GM18508 (cell line): ENCODE measurements around the gene MFN2.
"Not testable (repeated sequence)": the region's sequence is repeated elsewhere in the genome, so short reads cannot be mapped to it uniquely, and the experiment has no call there.

ENCODE experiments used
- ATAC-seq: cut with Tn5 transposase; IDR thresholded peaks from one replicate; pipeline ENCODE4 v1.9.1; 2021; ENCODE audit warnings: moderate number of reproducible peaks; ENCODE audit not compliant: insufficient read depth, unreplicated experiment

The MFN2 gene

DNA sequence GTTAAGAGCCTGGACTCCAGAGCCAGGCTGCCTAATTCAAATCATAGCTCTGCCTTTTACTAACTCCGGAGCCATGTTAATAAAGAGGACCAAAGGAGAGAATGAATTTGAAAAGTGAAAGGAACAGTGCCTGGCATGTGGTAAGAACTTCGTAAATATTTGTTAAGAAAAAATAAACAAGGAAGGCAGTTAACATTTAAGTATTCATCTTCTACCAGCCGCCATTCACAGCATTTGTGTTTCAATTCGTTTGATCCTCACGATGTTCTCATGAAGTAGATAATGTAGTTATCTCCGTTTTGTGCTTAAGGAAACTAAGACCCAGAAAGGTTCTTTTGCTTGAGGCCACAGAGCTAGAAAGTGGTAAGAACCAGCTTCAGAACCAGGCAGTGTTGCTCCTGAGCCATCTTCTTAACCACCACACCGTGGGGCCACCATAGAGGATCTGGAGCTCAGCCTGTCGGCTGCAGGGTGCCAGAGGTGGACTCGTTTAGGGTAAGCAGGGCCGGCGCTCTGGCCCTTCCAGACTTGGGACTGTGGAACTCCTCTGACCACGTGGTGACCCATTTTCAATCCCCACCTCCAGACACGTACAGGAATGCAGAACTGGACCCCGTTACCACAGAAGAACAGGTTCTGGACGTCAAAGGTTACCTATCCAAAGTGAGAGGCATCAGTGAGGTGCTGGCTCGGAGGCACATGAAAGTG lies 11.9 kb downstream of the MFN2 start:
- no peak for ATAC-seq

DNA sequence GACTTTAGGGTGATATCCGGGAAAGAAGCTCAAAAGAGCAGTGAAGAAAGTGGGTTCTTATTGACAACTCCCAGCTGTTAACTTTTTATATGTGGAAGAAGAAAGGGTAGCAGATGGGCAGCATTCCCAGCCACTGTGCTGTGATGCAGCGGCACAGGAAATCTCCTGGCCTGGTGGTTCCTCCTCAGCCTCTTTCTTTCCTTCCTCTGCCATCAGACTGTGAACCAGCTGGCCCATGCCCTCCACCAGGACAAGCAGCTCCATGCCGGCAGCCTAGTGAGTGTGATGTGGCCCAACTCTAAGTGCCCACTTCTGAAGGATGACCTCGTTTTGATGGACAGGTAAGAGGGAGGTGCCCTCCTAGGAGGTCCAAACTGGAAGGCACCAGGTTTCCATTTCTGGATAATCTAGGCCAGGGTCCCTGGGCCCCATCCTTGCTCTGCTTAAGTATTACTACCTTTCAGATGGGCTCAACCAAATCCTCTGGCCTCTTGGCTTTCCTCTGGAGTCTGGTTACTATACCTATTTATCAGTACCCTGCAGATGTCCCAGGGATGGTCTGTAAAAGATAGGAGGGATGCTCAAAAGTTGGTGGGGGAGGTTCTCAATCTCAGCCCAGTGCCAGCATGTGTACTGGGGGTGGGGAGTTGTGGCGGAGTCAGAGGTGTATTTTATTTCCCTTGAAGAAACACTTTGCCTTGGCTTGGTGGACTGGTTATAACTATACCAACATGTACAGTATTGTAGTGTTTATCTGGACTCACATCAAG lies 17.0 kb downstream of the MFN2 start:
- no peak for ATAC-seq

DNA sequence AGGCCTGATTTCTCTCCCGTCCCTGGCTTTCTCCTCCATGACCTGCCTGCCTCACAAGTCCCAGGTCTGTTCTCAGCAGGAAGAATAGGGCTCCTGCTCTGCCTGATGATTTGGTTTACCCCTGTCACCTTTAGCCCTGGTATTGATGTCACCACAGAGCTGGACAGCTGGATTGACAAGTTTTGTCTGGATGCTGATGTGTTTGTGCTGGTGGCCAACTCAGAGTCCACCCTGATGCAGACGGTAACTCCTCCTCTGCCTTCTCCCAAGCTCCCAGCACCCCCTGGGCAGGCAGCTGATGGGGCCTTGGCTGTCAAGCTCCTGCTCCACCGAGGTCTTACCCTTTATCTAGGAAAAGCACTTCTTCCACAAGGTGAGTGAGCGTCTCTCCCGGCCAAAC lies 18.4 kb downstream of the MFN2 start:
- ATAC-seq, result no peak

DNA sequence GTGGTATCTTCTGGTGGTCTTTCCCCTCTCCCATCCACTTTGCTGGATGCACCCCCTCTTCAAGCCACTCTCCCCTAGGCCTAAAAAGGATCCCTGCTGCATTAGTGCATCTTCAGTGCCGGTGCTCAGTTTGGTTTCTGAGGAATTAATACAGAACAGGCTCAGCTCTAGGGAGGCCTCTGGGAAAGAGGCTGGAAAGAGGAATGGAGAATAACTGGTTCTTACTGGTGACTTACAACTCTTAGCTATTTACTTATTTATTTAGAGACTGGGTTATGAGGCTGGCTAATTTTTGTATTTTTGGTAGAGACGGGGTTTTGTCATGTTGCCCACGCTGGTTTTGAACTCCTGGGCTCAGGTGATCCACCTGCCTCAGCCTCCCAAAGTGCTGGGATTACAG lies 19.0 kb downstream of the MFN2 start:
- no peak for ATAC-seq

DNA sequence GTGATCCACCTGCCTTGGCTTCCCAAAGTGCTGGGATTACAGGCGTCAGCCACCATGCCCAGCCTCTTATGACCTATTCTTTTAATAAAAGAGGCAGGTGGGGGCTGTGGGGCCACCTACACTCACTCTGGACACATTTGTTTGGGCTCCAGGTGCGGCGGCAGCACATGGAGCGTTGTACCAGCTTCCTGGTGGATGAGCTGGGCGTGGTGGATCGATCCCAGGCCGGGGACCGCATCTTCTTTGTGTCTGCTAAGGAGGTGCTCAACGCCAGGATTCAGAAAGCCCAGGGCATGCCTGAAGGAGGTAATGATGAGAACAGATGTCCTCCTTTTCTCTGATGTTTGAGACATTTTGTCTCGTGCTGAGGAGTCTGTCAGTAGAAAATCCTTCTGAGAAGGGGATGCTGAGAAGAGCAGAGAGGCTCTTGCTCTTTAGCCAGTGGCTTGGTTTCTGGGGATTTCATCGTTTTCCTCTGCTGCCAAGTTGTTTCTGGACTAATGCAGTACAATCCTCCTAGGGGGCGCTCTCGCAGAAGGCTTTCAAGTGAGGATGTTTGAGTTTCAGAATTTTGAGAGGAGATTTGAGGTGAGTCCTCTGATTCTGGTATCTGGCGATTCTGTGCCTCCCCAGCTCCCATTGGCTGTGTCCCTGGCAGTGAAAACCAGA lies 21.1 kb downstream of the MFN2 start:
- no peak for ATAC-seq

DNA sequence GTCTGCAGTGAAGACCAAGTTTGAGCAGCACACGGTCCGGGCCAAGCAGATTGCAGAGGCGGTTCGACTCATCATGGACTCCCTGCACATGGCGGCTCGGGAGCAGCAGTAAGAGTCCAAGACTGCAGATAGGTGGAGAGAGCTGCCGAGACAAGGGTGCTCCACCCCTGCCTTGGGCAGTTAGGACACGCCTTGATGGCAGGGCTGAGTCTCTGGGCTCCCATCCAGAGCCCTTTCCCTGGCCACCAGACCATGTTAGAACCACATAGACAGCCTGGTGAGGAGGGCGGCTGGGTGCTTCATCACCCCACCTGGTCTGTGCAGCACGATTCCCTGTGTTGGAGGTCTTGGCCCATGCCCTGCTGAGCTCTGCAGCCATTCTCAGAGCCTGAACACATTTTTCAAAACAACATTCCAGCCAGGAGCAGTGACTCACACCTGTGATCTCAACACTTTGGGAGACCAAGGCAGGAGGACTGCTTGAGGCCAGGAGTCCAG lies 21.8 kb downstream of the MFN2 start:
- ATAC-seq, result no peak

DNA sequence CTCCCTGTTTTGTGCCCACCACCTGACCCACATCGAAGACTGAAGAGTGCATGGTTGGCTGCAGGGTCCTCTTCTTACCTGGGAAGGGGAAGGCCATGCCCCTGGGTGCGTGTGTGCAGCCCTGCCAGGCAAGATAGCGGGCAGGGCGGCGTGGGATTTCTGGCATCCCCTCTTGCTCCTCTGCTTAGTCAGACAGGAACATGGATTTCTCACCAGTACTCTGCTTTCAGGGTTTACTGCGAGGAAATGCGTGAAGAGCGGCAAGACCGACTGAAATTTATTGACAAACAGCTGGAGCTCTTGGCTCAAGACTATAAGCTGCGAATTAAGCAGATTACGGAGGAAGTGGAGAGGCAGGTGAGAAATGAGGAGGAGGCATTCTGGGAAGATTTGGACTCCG lies 23.5 kb downstream of the MFN2 start:
- no peak for ATAC-seq

DNA sequence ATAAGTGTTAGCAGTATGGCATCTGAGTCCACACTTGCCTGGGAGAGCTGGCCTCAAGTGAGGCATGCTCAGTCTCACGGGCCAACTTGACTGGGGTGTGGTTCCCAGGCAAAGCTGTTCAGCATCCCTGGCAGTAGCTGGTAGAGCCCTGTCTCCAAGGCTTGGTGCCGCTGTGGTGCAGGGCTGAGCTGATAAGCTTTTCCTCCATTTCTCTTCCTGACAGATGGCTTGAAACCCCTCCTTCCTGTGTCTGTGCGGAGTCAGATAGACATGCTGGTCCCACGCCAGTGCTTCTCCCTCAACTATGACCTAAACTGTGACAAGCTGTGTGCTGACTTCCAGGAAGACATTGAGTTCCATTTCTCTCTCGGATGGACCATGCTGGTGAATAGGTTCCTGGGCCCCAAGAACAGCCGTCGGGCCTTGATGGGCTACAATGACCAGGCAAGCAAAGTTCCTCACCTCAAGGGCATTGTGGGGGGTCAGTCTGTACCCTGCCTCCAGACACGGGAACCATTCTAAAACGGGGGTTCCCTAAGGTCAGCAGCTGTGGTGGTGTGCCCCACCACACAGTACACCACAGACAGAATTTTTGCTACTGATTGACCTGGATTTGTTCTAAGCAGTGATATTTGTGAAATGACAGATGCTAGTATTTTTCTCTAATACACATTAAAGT lies 25.4 kb downstream of the MFN2 start:
- ATAC-seq, result no peak

DNA sequence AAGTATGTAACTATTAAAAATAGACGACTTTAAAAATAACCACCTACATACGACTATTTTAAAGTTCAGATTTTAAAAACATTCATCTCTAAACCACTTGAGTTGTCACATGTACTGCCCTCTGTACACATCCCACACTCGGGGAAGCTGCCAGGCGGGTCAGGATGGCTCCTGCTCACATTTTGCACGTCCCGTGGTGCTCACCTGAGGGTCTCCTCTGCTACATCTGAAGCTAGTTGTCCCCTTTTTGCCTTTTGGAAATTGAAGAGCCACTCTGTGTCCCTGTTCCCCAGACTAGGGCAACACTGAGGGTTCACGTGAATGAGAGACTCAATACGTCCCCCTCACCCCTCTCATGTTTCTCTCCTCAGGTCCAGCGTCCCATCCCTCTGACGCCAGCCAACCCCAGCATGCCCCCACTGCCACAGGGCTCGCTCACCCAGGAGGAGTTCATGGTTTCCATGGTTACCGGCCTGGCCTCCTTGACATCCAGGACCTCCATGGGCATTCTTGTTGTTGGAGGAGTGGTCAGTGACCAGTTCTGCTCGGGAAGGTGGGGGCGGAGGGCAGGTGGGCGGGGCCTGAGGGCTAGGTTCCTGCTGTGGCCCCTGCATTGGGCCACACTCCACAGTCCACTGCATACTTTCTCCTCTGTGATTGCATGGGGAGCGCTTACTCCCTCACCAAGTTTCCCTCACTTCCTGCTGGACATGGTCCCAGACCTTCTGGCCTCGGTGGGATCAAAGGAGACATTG lies 26.1 kb downstream of the MFN2 start:
- no peak for ATAC-seq

DNA sequence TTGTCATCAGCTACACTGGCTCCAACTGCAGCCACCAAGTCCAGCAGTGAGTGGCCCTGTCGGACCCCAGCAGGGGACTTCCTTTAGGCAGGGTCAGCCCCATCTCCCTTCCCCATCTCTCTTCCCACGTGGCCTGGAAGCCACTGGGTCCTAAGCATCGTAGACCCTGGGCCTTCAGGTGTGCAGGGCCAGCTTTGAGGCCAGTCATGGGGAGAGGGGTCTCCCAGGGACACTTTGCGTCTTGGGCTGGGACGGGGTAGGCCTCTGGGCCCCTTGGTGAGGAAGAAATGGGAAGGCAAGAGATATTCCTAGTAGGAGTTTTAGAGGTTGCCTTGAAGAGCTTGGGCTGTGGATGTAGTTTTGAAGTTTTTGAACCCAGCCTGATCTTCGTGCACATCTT lies 27.0 kb downstream of the MFN2 start:
- no peak for ATAC-seq

DNA sequence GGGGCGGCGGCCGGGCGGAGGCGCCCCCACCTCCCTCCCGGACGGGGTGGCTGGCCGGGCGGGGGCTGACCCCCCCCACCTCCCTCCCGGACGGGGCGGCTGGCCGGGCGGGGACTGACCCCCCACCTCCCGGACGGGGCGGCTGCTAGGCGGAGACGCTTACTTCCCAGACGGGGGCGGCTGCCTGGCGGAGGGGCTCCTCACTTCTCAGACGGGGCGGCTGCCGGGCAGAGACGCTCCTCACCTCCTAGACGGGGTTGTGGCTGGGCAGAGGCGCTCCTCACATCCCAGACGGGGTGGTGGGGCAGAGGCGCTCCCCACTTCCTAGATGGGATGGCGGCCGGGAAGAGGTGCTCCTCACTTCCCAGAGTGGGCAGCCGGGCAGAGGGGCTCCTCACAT lies 28.1 kb downstream of the MFN2 start:
- not testable (repeated sequence) for ATAC-seq

DNA sequence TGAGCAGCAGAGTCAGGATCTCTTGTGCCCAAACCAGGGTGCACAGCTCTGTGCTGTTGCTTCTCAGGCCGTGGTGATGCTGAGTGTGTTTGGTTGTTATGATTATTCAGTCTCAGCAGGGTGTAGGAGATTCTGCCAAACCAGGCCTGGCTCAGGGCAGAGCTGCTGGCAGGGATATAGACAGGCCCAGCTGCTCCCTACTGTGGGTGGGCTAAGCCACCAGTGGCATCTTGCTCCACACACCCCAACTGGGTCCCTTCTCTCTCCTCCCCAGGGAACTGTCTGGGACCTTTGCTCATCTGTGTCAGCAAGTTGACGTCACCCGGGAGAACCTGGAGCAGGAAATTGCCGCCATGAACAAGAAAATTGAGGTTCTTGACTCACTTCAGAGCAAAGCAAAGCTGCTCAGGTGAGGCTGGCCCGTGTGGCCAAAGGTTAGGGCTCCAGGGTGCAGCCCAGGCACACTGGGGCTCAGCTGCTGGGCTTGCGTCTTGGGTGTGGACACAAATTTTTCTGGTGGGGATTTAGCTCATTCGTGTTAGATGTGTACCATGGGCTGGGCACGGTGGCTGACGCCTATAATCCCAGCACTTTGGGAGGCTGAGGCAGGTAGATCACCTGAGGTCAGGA lies 29.2 kb downstream of the MFN2 start:
- no peak for ATAC-seq

DNA sequence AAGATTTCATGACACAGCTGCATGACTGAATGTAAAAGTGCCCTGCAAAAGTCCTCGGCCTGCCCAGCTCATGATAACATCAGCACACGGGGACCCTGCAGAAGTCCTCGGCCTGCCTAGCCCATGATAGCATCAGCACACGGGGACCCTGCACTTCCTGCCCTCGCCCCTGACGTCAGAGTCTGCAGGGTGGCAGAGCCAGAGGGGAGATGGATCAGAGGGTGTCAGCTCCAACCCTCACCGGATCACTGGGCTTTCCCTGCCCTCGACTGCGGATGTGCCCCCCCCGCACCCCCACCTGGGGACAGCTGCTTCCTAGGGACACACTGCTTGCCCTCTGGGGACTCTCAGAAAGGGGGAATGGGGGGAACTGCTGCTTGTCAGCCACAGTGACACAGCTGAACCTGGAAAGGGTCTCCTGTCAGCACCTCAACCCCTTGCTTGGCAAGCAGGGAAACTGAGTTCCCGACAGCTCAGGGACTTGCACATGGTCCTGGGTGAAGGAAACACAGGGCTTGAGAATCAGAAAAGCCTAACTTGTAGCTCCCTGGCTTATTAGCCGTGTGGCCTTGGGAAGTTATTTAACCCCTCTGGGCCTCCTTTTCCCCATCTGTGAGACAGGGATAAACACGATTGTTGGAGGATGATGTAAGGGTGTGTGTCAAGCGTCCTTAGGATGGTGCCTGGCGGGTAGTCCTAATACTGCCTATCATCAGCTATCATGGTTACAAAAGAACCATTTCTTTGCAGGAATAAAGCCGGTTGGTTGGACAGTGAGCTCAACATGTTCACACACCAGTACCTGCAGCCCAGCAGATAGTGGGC lies 30.7 kb downstream of the MFN2 start:
- ATAC-seq, result no peak

DNA sequence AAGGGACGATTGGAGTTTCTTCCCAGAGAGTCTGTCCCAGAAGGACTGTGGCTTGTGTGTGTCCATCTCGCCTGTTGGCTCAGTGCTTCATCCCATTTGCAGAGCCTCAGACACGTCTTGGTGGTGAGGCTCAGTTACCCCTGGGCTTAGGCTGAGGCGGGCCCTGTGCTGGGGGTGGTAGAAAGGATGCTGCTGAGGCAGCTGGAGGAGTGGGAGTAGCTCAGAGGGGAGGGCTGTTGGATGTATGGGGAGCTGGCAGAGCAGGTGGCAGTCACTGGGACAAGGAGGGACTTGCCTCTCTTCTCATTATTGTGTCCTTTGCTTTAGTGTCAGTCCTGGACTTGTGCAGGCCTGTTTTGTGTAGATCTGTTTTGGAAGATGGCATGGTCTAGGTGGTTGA lies 31.8 kb downstream of the MFN2 start:
- no peak for ATAC-seq

DNA sequence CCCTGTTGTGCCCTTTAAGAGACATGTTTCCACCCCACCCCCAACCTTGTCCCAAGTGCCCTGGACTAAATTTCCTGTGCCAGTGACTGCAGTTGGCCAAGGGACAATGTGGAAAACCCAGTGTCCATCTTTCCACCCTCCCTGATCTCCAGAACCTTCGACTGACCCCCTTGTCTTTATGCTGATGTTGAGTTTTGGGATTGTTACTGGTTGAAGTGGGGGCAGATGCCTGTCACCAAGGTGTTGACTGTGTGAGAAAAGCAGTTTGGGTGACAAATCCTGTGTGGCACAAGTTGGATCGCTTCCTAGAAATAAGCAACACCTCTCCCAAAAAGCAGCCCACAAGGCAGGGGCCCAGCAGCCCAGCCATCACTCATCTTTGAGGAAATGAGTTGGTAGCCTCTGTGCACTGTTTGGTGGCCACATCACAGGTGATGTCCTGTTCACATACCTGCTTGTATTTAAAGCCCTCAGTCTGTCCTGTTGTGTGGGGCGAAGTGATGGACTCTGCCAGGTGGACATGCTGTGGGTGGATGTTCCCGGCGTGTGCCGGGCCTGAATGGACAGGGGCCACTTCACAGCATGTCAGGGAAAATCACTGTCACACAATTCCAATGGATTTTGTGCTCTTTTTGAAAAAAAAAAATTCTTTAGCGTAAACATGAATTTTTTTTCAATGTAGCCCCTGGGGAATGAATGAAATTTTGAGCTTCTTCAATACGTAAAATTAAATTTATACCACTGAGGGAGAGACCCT lies 32.5 kb downstream of the MFN2 start:
- ATAC-seq, result no peak

DNA sequence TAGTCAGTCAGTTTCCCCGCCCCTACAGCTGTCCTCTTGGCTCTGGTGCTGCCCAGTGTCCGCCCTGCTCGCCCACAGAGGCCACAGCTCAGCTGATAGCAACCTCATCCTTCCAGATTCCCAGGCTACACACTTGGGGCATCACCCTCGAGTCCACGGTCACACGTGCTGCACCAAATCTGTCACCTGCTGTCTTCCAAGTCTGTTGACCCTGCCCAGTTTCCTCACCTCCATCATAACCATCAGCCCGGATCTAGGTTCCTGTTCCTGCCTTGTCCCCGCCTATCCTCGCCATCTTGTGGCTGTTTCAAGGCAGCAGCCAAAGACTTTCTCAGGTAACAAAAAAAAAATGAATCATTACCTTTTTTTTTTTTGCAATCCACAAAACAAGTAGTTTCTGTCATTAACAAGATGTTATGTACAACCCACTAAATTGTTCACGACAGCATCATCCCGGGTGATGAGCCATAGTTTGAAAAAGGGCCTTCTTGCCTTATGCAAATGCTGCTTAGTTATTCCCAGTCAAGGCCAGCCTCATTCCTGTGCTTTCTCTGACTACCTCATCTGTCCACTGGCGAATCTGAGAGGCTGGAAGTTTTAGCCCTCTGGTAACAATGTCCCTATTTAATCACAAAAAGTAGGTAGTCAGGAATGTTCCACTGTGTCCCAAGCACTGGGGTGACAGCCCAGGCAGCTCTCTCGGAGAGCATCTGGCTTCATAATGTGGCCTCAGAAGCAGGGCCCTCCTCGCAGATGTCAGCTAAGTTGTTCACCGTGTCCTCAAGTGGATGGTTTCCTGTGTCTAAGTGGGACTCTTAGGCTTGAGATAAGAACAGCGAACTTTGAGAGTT lies 34.1 kb downstream of the MFN2 start:
- no peak for ATAC-seq

DNA sequence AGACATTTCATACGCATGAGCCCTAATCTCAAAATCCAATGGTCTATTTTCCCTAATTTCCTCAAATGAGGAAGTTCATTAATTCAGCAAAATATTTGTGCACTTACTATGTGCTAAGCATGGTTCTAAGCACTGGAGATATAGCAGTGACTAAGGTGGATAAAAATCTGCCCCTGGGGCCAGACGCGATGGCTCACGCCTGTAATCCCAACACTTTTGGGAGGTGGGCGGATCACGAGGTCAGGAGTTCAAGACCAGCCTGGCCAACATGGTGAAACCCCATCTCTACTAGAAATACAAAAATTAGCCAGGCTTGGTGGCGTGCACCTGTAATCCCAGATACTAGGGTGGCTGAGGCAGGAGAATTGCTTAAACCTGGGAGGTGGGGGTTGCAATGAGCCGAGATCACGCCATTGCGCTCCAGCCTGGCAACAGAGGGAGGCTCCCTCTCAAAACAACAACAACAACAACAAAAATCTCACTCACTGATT lies 34.8 kb downstream of the MFN2 start:
- ATAC-seq, result no peak
